A172 (cell line): Measurements from ENCODE around the gene METTL21C. TPM values are rescaled to one million over a fixed set of nuclear protein-coding genes. Genes with fewer than 3 reads are reported as not detected.

Experiments used
- DNase-seq: peaks from one replicate; pipeline ENCODE4 v3.0.0-alpha.2; 2015; ENCODE audit warnings: low spot score
- total RNA-seq: library from RNA; depleted of rRNA; stranded (reverse); fragments of >200 nt; shearing (Covaris generic); gene quantifications from 2 replicates; pipeline ENCODE4 v1.2.3, GENCODE V29; 2014; rRNA removed

The METTL21C gene
- total RNA-seq, result not detected in 2 replicates

DNA sequence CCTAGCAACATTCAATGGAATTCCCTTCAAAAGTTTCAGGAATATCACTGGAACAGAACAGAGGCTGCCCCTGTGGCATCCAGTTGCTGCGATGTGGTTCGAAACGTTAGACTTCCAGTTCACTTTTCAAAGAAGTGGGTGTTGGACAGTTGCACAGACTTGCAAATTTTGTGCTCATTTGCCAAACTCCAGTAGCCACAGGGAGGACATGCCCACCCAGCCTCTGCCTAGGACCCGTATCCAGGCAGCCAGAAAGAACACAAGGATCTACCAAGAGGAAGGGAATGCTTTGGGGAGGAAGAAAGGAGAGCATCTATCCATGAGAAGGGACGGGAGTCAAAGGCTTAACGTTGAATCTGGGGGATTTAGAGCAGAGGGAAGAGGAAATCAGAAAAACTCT lies at the start of gene METTL21C:
METTL21C (minus strand) TSS at position 108 of the 400 bp plus-strand sequence. CDS start 546 bp downstream, outside the sequence.
- DNase-seq, result no peak

GRCh38 chr13:102742506-102742905 lies 47.7 kb upstream of the METTL21C start:
- DNase-seq, result no peak

- DNase-seq, result no peak
Measured at GRCh38 chr13:102742101-102742500, 47.3 kb upstream of the METTL21C start.

DNA sequence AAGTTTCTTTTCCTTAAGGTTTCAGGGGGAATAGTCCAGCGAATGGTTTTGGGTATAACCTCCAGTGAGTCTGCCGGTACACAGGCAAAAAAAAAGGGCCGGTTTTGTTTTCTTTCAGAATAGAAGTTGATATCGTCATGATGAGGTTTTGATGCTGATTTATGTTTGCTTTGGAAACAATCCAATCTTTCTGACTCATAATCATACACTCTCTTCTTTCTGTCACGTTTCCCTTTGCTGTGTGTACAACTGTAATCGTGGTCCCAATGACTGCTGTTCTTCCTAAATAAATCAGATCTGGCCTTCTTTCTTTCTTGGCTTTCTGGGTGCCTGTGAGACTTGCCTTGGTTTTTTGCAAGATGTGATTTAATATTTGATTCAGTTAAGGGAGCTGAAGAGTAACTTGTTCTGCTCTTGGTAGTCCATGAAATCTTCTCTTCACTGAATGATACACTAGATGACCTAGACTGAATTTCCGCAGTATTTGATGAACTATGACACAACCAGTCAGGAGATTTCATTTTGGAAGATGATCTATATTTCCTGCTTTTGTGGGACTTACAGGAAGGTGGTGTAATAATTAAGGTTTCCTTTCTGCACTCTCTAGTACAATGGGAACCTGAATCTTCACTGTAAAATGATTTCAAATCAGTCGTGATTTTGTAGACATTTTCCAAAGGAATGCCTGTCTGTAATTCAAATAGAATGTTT lies 34.9 kb upstream of the METTL21C start:
- peak; percentile 81 for DNase-seq

DNA sequence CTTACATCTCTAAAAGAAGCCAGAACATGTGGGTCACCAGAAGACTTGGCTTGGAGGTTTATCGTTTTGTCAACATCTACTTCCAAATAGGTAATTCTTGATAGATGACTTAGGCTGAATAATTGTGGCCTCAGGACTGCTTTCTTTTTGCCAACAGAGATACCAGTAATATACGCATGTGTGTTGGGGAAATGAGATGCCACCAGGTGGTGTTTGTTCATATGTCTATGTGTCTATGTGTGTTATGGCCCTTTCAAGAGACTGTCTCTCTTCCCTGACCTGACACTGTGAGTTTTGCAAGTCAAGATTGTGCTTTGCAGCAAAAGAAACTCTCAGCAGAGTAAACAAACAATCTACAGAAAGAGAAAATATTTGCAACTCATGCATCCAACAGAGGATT lies 31.6 kb upstream of the METTL21C start:
- DNase-seq, result no peak

- peak; percentile 56 for DNase-seq
Measured at GRCh38 chr13:102724923-102725322, 30.1 kb upstream of the METTL21C start.

DNA sequence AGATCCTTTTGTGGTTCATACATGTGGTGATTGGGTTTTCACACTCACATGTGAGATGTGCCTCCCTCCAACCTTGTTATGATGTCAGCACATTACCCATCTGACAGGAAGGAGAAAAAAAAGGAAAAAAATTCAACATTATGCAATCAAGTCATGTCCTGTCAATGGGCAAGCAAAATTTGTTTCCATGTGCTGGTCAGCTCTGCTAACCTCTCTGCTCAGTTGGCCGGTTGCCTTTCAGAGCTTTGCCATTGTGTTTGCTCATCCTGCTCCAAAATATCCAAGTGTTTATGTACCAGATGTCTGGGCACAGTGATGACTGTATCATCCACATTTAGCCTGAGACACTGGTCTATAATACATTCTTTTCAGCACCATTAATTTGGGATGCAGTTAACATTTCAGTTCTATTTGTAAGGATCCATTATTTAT lies 27.0 kb upstream of the METTL21C start:
- DNase-seq, result no peak

- DNase-seq, result no peak
Measured at GRCh38 chr13:102718746-102719145, 23.9 kb upstream of the METTL21C start.

DNA sequence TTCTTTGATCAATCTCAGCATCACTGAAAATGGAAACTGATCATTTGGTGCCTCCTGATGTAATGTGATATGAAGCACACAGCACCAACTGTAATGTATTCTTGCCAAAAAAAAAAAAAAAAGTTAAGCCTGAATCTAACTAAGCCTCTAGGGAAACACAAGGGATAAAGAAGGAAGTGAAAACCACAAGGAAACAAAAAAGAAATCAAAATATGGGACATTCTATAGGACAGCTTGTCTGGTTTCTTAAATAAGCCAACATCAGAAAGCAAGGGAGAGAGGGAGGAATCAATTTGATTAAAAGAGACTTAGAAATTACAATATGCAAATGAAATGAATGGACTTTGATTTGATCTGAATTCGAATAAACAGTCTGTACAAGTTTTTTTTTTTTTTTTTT lies 20.6 kb upstream of the METTL21C start:
- no peak for DNase-seq

- DNase-seq, result no peak
Measured at GRCh38 chr13:102710261-102710679, 15.4 kb upstream of the METTL21C start.

- no peak for DNase-seq
Measured at GRCh38 chr13:102709536-102709935, 14.7 kb upstream of the METTL21C start.

- DNase-seq, result no peak
Measured at GRCh38 chr13:102708991-102709390, 14.1 kb upstream of the METTL21C start.

DNA sequence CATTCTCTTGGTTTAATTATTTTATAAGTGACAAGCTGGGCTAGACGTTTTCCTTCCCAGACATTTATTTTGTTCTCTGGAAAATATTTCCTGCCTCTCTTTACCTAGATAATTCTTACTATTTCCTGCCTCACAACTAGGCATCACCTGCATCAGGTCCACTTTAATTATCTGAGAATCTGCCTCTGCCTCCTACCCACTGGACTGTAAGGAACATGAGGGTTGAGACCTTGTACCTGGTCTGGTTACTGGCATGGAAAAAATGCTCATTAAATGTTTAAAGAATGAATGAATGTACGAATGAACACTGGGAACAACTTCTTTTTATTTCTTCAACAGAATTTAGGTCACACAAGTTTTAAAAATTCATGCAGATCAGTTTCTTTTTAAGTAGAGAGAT lies 13.4 kb upstream of the METTL21C start:
- no peak for DNase-seq

DNA sequence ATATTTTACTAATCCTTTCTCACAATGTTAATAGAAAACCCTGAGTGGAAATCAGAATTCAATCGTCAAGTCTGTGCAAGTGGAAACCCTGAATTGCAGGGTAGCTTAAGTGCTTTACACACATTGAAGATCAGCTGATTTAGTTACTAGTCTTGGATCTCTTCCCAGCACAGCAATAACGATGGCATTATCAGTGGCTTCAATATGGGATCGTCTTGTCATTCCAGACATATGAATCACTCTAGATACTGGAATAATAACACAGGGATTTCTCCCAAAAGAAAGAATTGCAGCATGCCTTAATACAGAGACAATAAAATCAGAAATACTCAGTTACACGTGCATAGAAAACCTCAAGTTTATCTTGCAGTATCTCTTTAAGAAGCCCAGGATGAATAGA lies 12.6 kb upstream of the METTL21C start:
- peak; percentile 96 for DNase-seq

- DNase-seq, result no peak
Measured at GRCh38 chr13:102704238-102705058, 9.6 kb upstream of the METTL21C start.

DNA sequence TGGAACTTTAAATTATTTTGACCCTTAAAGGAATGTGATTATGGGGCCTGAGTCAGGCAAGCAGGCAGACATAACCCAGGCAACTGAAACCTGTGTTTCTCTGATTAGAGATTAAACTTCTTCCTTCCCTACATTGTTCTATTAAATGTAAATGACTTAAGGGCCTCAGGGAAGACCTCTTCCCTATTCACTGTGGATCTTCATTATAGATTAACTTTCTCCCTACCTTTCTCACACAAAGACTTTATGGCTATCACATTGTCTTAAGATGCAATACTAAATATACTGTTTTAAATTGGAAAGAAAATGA lies 8.8 kb upstream of the METTL21C start:
- DNase-seq, result no peak

- DNase-seq, result no peak
Measured at GRCh38 chr13:102702965-102703725, 8.3 kb upstream of the METTL21C start.

DNA sequence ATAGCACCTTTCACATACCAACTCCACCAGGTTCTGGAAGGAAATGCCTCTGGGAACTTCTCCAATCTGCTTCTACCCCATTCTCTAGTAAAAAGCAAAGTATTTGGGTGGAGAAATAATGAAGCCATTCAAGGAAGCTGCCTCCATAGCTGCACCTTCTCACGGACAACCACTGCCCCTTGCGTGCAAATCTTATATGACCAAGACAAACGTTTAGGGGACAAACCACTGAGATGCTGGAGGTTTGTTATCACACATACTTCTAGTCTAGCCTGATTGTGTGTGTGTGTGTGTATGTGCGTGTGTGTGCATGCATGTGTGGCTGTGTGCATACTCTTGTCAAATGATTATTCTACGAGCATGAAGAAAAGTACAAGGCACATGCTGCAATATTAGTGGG lies 6.5 kb upstream of the METTL21C start:
- DNase-seq, result no peak

DNA sequence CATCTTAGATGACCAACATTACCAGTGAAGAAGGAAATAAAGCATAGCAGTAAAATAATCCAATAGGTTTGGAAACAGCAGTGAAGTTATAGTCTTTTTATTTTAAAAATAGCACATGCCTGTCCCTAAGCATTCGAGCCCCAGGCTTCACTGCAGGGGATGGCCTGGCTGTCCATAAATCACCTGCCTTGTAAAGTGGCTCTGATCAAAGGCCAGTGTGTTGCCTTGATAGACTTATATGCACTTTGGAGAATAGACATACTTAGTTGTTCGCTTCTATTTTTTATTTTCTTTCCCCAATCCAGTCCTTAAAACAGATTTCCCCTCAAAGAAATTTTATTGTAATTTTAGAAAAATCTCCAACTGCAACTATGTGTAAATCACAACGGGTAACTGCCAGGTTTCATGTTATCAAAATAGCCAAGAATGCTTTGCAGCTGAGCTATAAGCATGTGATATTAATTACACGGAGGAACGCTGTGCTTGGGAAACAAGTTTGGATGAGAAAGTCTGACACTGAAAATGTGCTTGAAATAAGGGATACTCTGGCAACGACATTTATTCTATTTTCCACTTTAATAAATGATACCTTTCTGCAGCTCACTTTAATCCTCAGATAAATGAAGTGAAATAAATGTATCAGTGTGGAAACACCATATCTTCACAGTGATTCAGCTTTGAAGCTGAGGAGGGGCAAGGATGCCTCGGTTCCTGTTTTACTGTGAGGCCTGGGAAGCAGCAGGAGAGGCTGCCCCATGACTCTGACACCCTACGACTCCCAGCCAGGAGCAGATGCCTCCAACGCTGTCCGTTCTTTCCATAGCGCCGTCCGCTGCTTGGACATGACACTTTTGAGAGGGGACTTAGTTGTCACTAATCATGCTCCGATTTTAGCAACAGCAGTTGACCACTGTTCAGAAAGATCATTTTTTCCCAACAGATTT lies 5.5 kb upstream of the METTL21C start:
- DNase-seq, result no peak

GRCh38 chr13:102699504-102699903 lies 4.7 kb upstream of the METTL21C start:
- DNase-seq, result no peak

GRCh38 chr13:102698649-102698980 lies 3.8 kb upstream of the METTL21C start:
- DNase-seq, result no peak
